Endodermal cell (in vitro differentiated cells): ENCODE measurements around the gene TNIK. TPM values are rescaled to one million over a fixed set of nuclear protein-coding genes. Genes with fewer than 3 reads are reported as not detected.

Experiments
- DNase-seq: peaks from one replicate; pipeline ENCODE4 v3.0.0-alpha.2; 2017
- H3K27ac ChIP-seq: 2 replicates; pipeline ENCODE4 v1.5.1; 2013; ENCODE audit warnings: mild to moderate bottlenecking, low read depth, low read length, moderate library complexity
- H3K27me3 ChIP-seq: 2 replicates; pipeline ENCODE4 v1.6.1; 2013; ENCODE audit warnings: mild to moderate bottlenecking, low read length, moderate library complexity; ENCODE audit not compliant: insufficient read depth, control insufficient read depth, poor library complexity, severe bottlenecking
- H3K36me3 ChIP-seq: 2 replicates; pipeline ENCODE4 v1.7.0; 2013; ENCODE audit warnings: mild to moderate bottlenecking, low read length, moderate library complexity; ENCODE audit not compliant: control insufficient read depth, insufficient read depth
- H3K4me1 ChIP-seq: one replicate; pipeline ENCODE4 v1.7.0; 2013; ENCODE audit warnings: low read length; ENCODE audit not compliant: control insufficient read depth, insufficient read depth
- H3K4me3 ChIP-seq: 2 replicates; pipeline ENCODE4 v1.5.1; 2013; ENCODE audit warnings: mild to moderate bottlenecking, low read length, moderate library complexity
- H3K9ac ChIP-seq: 2 replicates; pipeline ENCODE4 v1.6.1; 2013; ENCODE audit warnings: mild to moderate bottlenecking, low read length, moderate library complexity; ENCODE audit not compliant: poor library complexity, severe bottlenecking; ENCODE audit errors: extremely low read depth
- H3K9me3 ChIP-seq: 2 replicates; pipeline ENCODE4 v1.6.1; 2013; ENCODE audit warnings: mild to moderate bottlenecking, low read length, moderate library complexity; ENCODE audit not compliant: control insufficient read depth
- H3K27ac Mint-ChIP-seq: 2 replicates; pipeline ENCODE4 v1.8.0; 2020; ENCODE audit warnings: mixed read lengths
- H3K27me3 Mint-ChIP-seq: 2 replicates; pipeline ENCODE4 v1.8.0; 2021; ENCODE audit warnings: mild to moderate bottlenecking, mixed read lengths; ENCODE audit not compliant: insufficient read depth
- H3K36me3 Mint-ChIP-seq: 2 replicates; pipeline ENCODE4 v1.8.0; 2020; ENCODE audit warnings: low read depth, mixed read lengths
- H3K4me1 Mint-ChIP-seq: 2 replicates; pipeline ENCODE4 v1.8.0; 2020; ENCODE audit warnings: mixed read lengths
- H3K4me3 Mint-ChIP-seq: 2 replicates; pipeline ENCODE4 v1.8.0; 2020; ENCODE audit warnings: mild to moderate bottlenecking, moderate library complexity, mixed read lengths
- H3K9me3 Mint-ChIP-seq: 2 replicates; pipeline ENCODE4 v1.8.0; 2020; ENCODE audit warnings: mild to moderate bottlenecking, mixed read lengths
- WGBS, 2 experiments: methylation state at CpG; one replicate each; pipeline versions ENCODE4 v1.1.5 to v1.1.7; 2013; ENCODE audit warnings: missing lambda C conversion rate in 2 of 2, mixed read lengths in 1 of 2; ENCODE audit not compliant: insufficient coverage in 1 of 2, insufficient read length in 1 of 2; 5-methylcytosine and 5-hydroxymethylcytosine counted together
- total RNA-seq, 2 donors: library from RNA; stranded (reverse); fragmentation: NEBNext Ultra II Directional in 1 of 2; extraction: Animal tissue kit (Norgen Biotek cat#: 25700) in 1 of 2; gene quantifications; 2 replicates in 1 of 2; 3 replicates in 1 of 2; pipeline ENCODE4 v1.2.1, GENCODE V29; 2021
- TF ChIP-seq, protein P1 (sequence below): fragments of 200-600 bp; sonication (generic); conservative IDR thresholded peaks from 2 replicates; pipeline ENCODE4 v1.5.0; 2021; ENCODE audit warnings: antibody characterized with exemption, mild to moderate bottlenecking

Gene TNIK
- total RNA-seq, 2 donors from 2014 or later, result 12.2 to 14.9 TPM

DNA sequence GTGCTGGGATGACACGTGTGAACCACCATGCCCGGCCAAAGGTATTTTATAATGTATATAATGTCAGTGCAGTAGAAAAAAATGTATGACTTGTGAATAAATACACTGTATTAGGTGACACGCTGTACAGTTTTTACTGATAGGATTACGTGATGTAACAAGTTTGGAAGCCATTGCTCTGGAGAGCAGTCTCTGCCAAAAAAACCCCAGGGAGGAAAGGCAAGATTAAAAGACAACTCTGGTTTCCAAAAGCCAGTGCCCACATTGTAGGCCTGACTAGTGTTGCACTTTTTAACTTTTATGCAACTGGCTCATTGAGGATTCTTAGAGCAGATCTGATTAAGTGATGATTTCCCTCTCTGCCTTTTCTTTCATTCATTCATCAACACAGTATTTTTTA is 371.7 kb downstream of the TNIK start:
- no peak overlapping the region for H3K4me3 ChIP-seq
- H3K9ac ChIP-seq, result no peak overlapping the region
- H3K27me3 Mint-ChIP-seq, result no peaks in the 10 kb centered on the region
- no peaks in the 10 kb centered on the region for H3K36me3 ChIP-seq
- no peaks in the 10 kb centered on the region for H3K36me3 Mint-ChIP-seq
- H3K27me3 ChIP-seq, result no peaks in the 10 kb centered on the region
- WGBS, 2 experiments, result 93 to 94% methylated on average over 4 of the region's 4 CpGs
- H3K9me3 Mint-ChIP-seq, result no peaks in the 10 kb centered on the region
- no peak overlapping the region for H3K27ac Mint-ChIP-seq
- peak overlapping the region; percentile 4 for H3K27ac ChIP-seq
- H3K9me3 ChIP-seq, result no peaks in the 10 kb centered on the region
- H3K4me3 Mint-ChIP-seq, result no peak overlapping the region
- peaks cover 21% of the 10 kb centered on the region for H3K4me1 Mint-ChIP-seq
- DNase-seq, result no peak
- TF ChIP-seq, protein P1, sequence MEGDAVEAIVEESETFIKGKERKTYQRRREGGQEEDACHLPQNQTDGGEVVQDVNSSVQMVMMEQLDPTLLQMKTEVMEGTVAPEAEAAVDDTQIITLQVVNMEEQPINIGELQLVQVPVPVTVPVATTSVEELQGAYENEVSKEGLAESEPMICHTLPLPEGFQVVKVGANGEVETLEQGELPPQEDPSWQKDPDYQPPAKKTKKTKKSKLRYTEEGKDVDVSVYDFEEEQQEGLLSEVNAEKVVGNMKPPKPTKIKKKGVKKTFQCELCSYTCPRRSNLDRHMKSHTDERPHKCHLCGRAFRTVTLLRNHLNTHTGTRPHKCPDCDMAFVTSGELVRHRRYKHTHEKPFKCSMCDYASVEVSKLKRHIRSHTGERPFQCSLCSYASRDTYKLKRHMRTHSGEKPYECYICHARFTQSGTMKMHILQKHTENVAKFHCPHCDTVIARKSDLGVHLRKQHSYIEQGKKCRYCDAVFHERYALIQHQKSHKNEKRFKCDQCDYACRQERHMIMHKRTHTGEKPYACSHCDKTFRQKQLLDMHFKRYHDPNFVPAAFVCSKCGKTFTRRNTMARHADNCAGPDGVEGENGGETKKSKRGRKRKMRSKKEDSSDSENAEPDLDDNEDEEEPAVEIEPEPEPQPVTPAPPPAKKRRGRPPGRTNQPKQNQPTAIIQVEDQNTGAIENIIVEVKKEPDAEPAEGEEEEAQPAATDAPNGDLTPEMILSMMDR, result no peak
- peaks cover 6% of the 10 kb centered on the region for H3K4me1 ChIP-seq

DNA sequence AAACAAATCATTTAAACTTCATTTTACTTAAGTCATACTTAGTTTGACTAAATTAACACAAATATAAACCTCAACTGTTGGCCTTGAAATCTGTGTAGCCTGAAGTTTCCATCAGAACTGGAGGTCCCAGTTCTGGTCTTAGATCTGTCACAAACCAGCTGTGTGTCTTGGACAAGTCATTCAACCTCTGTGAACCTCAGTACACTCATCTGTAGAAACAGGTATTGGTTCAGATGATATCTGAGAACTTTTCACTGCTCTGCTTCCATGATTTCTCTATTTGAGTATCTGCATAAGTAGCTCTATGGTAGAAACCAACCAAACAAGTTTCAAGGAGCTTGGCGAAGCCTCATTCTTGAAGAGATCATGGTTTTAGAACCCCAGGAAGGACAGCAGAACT is 373.3 kb downstream of the TNIK start:
- Mint-ChIP-seq H3K27me3 (no peaks in the 10 kb centered on the region), H3K27ac (no peak overlapping the region), H3K36me3 (no peaks in the 10 kb centered on the region), H3K9me3 (no peaks in the 10 kb centered on the region), H3K4me3 (no peak overlapping the region), H3K4me1 (peaks cover 21% of the 10 kb centered on the region)
- 98 to 100% methylated on average over 1 of the region's 1 CpG for WGBS, 2 experiments
- Histone ChIP-seq H3K27me3 (no peaks in the 10 kb centered on the region), H3K9me3 (no peaks in the 10 kb centered on the region), H3K4me1 (peaks cover 6% of the 10 kb centered on the region), H3K27ac (no peak overlapping the region), H3K36me3 (no peaks in the 10 kb centered on the region), H3K4me3 (no peak overlapping the region), H3K9ac (no peak overlapping the region)
- TF ChIP-seq, protein P1, result no peak
- no peak for DNase-seq

DNA sequence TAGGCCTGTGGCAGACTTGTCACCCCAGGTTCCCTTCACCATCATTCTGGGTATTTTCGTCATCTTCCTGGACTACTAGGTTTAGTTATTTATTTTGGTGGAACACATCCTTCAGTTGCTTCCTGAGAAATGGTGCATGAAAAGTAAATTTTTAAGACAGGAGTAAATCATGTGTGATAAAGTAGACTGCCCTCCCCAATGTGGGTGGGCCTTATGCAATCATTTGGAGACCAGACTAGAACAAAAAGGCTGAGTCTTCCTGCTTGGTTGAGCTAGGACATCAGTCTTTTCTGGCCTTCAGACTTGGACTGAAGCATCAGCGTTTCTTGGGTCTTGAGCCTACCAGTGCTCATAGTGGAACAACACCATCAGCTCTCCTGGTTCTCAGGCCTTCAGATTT is 382.9 kb downstream of the TNIK start:
- H3K4me3 ChIP-seq, result no peak overlapping the region
- H3K4me3 Mint-ChIP-seq, result no peak overlapping the region
- H3K27me3 Mint-ChIP-seq, result no peaks in the 10 kb centered on the region
- H3K36me3 Mint-ChIP-seq, result no peaks in the 10 kb centered on the region
- H3K9me3 ChIP-seq, result no peaks in the 10 kb centered on the region
- no peak for DNase-seq
- no peak overlapping the region for H3K27ac Mint-ChIP-seq
- H3K27me3 ChIP-seq, result no peaks in the 10 kb centered on the region
- H3K27ac ChIP-seq, result no peak overlapping the region
- no peaks in the 10 kb centered on the region for H3K4me1 ChIP-seq
- 86 to 100% methylated on average over 1 to 2 of the region's 2 CpGs for WGBS, 2 experiments
- TF ChIP-seq, protein P1, result no peak
- H3K4me1 Mint-ChIP-seq, result no peaks in the 10 kb centered on the region
- H3K9me3 Mint-ChIP-seq, result no peaks in the 10 kb centered on the region
- H3K9ac ChIP-seq, result no peak overlapping the region
- H3K36me3 ChIP-seq, result no peaks in the 10 kb centered on the region
